ENCODE measurements around the gene PHLDA1.

GRCh38 chr12:76078748-76079147 lies 47.2 kb upstream of the PHLDA1 start:
- TF ChIP-seq POLR2A (IDR thresholded peaks at IDR 0.05; ENCODE audit: low read depth, low read length) = no peak
- TF ChIP-seq CTCF (IDR thresholded peaks at IDR 0.05; ENCODE audit: extremely low read depth in 1 of 2, insufficient read depth in 1 of 2, low read depth in 1 of 2, low read length in 2 of 2) = no peak
- TF ChIP-seq EZH2 (IDR thresholded peaks at IDR 0.05; ENCODE audit: borderline replicate concordance, low read depth, low read length, severe bottlenecking) = no peak
- TF ChIP-seq GATA2 (IDR thresholded peaks at IDR 0.05; ENCODE audit: insufficient read depth, insufficient read length, low read depth, low read length) = no peak
- no peak for TF ChIP-seq JUN (IDR thresholded peaks at IDR 0.05; ENCODE audit: borderline replicate concordance, insufficient read depth, insufficient read length, low read depth)
- TF ChIP-seq POLR2AphosphoS5 (IDR thresholded peaks at IDR 0.05; ENCODE audit: insufficient read depth, low read depth, low read length) = no peak
- no peak for TF ChIP-seq FOS (IDR thresholded peaks at IDR 0.05; ENCODE audit: borderline replicate concordance, insufficient read depth, low read length)
